ENCODE measurements around the gene RHBG.

- TF ChIP-seq CTCF (IDR thresholded peaks at IDR 0.05; ENCODE audit: poor library complexity, severe bottlenecking), result no peak
- no peak for TF ChIP-seq POLR2AphosphoS5 (IDR thresholded peaks at IDR 0.05)
These were observed 56.9 kb downstream of the RHBG start for GRCh38 chr1:156425943-156426342.

Measured in neural cell (in vitro differentiated cells).